22Rv1 (cell line): ENCODE measurements around the gene ARHGAP27.

ENCODE experiments used
- ZFX ChIP-seq: fragments of 450-650 bp; IDR thresholded peaks from 2 replicates; pipeline ENCODE4 v1.6.1; 2017; ENCODE audit warnings: antibody characterized with exemption, borderline replicate concordance
- TF ChIP-seq, protein P1 (sequence below): fragments of 450-650 bp; IDR thresholded peaks from 2 replicates; pipeline ENCODE4 v1.5.1; 2017; ENCODE audit warnings: mild to moderate bottlenecking

DNA sequence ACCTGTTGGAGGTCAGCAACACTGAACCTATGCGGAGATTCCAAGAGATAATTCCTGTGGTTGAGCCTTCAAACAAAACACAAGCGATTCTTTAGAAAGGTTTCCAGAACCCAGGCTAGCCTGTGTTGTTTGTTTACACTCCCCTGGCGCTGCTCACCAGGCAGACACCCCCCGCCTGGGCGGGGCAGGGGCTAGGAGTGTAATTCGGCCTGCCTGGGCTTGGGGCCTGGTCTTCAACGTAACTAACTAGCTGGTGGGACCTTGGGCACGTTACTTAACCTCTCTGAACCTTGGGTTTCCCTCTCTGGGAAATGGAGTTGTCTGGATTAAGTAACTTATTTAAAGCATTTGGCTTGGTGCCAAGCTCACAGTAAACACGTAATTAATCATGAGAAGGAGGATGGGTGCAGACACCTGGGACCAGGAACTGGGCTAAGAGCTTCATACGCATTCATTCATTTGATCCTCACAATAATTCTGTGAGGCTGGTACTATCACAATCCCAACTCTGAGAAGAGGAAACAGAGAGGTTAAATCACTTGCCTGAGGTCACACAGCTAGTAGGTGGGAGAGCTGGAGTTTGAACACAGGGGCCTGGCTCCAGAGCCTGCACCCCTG lies 7.6 kb upstream of the ARHGAP27 start:
- TF ChIP-seq, protein P1, sequence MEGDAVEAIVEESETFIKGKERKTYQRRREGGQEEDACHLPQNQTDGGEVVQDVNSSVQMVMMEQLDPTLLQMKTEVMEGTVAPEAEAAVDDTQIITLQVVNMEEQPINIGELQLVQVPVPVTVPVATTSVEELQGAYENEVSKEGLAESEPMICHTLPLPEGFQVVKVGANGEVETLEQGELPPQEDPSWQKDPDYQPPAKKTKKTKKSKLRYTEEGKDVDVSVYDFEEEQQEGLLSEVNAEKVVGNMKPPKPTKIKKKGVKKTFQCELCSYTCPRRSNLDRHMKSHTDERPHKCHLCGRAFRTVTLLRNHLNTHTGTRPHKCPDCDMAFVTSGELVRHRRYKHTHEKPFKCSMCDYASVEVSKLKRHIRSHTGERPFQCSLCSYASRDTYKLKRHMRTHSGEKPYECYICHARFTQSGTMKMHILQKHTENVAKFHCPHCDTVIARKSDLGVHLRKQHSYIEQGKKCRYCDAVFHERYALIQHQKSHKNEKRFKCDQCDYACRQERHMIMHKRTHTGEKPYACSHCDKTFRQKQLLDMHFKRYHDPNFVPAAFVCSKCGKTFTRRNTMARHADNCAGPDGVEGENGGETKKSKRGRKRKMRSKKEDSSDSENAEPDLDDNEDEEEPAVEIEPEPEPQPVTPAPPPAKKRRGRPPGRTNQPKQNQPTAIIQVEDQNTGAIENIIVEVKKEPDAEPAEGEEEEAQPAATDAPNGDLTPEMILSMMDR = no peak
- no peak for TF ChIP-seq ZFX
